Adrenal gland (tissue), 12 donors: ENCODE results near the gene SH3YL1. TPM values are rescaled to one million over a fixed set of nuclear protein-coding genes. Genes with fewer than 3 reads are reported as not detected.

Experiments
- DNase-seq, 7 donors: peaks; one replicate each; pipeline ENCODE4 v3.0.0-alpha.2; 2019 to 2020
- H3K27ac ChIP-seq, 5 donors: fragments of 200-600 bp; sonication (generic) in 4 of 5; 1 replicate in 3 of 5; 2 replicates in 2 of 5; pipeline versions ENCODE4 v1.5.1 to v1.8.0; 2016 to 2020; ENCODE audit warnings: mild to moderate bottlenecking in 1 of 5
- H3K27me3 ChIP-seq: fragments of 200-600 bp; 2 replicates; pipeline ENCODE4 v1.8.0; 2021
- H3K36me3 ChIP-seq, 2 donors: fragments of 200-600 bp; replicated peaks in 1 of 2; 1 replicate in 1 of 2; 2 replicates in 1 of 2; pipeline versions ENCODE4 v1.5.1 to v1.8.0; 2018 to 2022
- H3K4me1 ChIP-seq, 2 donors: fragments of 200-600 bp; replicated peaks in 1 of 2; 1 replicate in 1 of 2; 2 replicates in 1 of 2; pipeline versions ENCODE4 v1.5.1 to v1.8.0; 2018 to 2021
- H3K4me3 ChIP-seq, 4 donors: fragments of 200-600 bp; sonication (generic) in 3 of 4; one replicate each; pipeline ENCODE4 v1.5.1; 2016 to 2018
- H3K9me3 ChIP-seq, 3 donors: fragments of 200-600 bp; sonication (generic) in 1 of 3; replicated peaks in 1 of 3; 1 replicate in 2 of 3; 2 replicates in 1 of 3; pipeline versions ENCODE4 v1.5.1 to v1.8.0; 2016 to 2021
- CTCF ChIP-seq, 6 experiments: fragments of 450-650 bp in 4 of 6; fragments of 200-600 bp in 2 of 6; sonication (generic) in 1 of 6; IDR thresholded peaks; 1 replicate in 5 of 6; 2 replicates in 1 of 6; pipeline versions ENCODE4 v1.5.1 to v1.8.0; 2016 to 2021; ENCODE audit warnings: antibody characterized with exemption in 6 of 6, mild to moderate bottlenecking in 2 of 6, moderate library complexity in 1 of 6
- POLR2A ChIP-seq, 2 donors: fragments of 450-650 bp; IDR thresholded peaks; one replicate each; pipeline ENCODE4 v1.6.1; 2017; ENCODE audit warnings: antibody characterized with exemption in 2 of 2, mild to moderate bottlenecking in 2 of 2, moderate library complexity in 1 of 2
- WGBS, 4 donors: extraction: QIAGEN DNeasy Blood & Tissue Kit in 2 of 4; methylation state at CpG; one replicate each; pipeline versions ENCODE4 v1.1.5 to v1.1.7; 2013 to 2017; 5-methylcytosine and 5-hydroxymethylcytosine counted together
- intact Hi-C, 2 donors: fragments of 100-400 bp; cut with DNase I; formaldehyde crosslinking; loops; one replicate each; pipeline versions ENCODE4 v1.14.1 to v1.15.0; 2022 to 2023
- polyA plus RNA-seq, 3 donors: library from polyadenylated mRNA; stranded (reverse); fragments of 200-250 nt in 2 of 3; fragments of 350-450 nt in 1 of 3; fragmentation: Illumina TruSeq in 1 of 3; extraction: RNeasy Lipid Tissue Mini Kit (QIAGEN cat#74804) in 1 of 3; gene quantifications; one replicate each; pipeline ENCODE4 v1.2.3, GENCODE V29; 2013 to 2014
- total RNA-seq, 9 donors: library from RNA; depleted of rRNA in 4 of 9; stranded (reverse); fragments of >200 nt in 4 of 9; fragments of 120-200 nt in 1 of 9; fragmentation: NEBNext Ultra II Directional in 1 of 9; extraction: Animal tissue kit (Norgen Biotek cat#: 25700) in 1 of 9; gene quantifications; one replicate each; pipeline versions ENCODE4 v1.1.0 to v1.2.4, GENCODE V29; 2013 to 2023
- donor health status: healthy with polysubstance abuse.
- donor health status: Bipolar disorder and iron deficiency.
- donor health status: DM: yes; HTN: yes; CAD: no.
- donor health status: DM: no; HTN: no; CAD: no.
- donor health status: DM: no; HTN: no; CAD: no.
- donor health status: DM: yes; HTN: yes; CAD: no.

The SH3YL1 gene
- total and polyA plus RNA-seq, 12 donors = 43.6 to 108 (median 92.6) TPM

GRCh38 chr2:269356-270030, 5.7 kb upstream of the SH3YL1 start:
- WGBS, 4 donors = 25 to 42% (median 37%) methylated on average over 4 of the region's 4 CpGs
- H3K27ac ChIP-seq = peak overlapping the region in 3 of 5 donors; percentile 7 to 18 (median 11)

GRCh38 chr2:268323-268722, 4.5 kb upstream of the SH3YL1 start:
- H3K4me1 ChIP-seq = peaks cover 25 to 57% of the 10 kb centered on the region in 2 donors
- no peaks in the 10 kb centered on the region for H3K27me3 ChIP-seq
- DNase-seq = no peak
- no peak overlapping the region for H3K27ac ChIP-seq
- no peaks in the 10 kb centered on the region for H3K9me3 ChIP-seq
- H3K4me3 ChIP-seq = no peak overlapping the region
- intact Hi-C loops = no loop called here
- H3K36me3 ChIP-seq = peaks cover 0 to 8% of the 10 kb centered on the region in 2 donors
- TF ChIP-seq POLR2A (IDR thresholded peaks at IDR 0.05) = no peak
- TF ChIP-seq CTCF (IDR thresholded peaks at IDR 0.05) = no peak

More at GRCh38 chr2:269356-270030, 5.7 kb upstream of the SH3YL1 start:
- DNase-seq = no peak
- Histone ChIP-seq H3K9me3 (no peaks in the 10 kb centered on the region), H3K27me3 (no peaks in the 10 kb centered on the region), H3K4me1 (peaks cover 22 to 53% of the 10 kb centered on the region in 2 donors), H3K36me3 (peaks cover 0 to 8% of the 10 kb centered on the region in 2 donors), H3K4me3 (no peak overlapping the region)
- intact Hi-C loops = no loop called here
- TF ChIP-seq CTCF (IDR thresholded peaks at IDR 0.05) (no peak), POLR2A (IDR thresholded peaks at IDR 0.05) (no peak)

GRCh38 chr2:264493-265468, 949 bp upstream of the SH3YL1 start, which contains the start of gene ACP1:
ACP1 (plus strand) TSS chr2:264947; CDS start chr2:264965, 18 bp downstream.
- 1% methylated on average over 11 to 73 of the region's 73 CpGs for WGBS, 4 donors
- H3K27ac ChIP-seq = peak within 1 kb of the TSS in 4 of 5 donors; percentile 67 to 91 (median 84)
- no peaks in the 10 kb centered on the region for H3K9me3 ChIP-seq
- peak; percentile 92 to 97 (median 95) for DNase-seq
- H3K27me3 ChIP-seq = no peaks in the 10 kb centered on the region
- H3K36me3 ChIP-seq = no peaks in the 10 kb centered on the region
- peak within 1 kb of the TSS; percentile 49 to 82 (median 74) for H3K4me3 ChIP-seq
- intact Hi-C loops = no loop called here
- TF ChIP-seq CTCF (IDR thresholded peaks at IDR 0.05) (no peak), POLR2A (IDR thresholded peaks at IDR 0.05) (peak; percentile 76 to 95)
- peaks cover 14 to 65% of the 10 kb centered on the region in 2 donors for H3K4me1 ChIP-seq
